Fibroblast of lung (primary cell): ENCODE results near the gene DNAI1. TPM values are rescaled to one million over a fixed set of nuclear protein-coding genes. Genes with fewer than 3 reads are reported as not detected.

Experiments used
- DNase-seq, 2 donors: peaks; one replicate each; pipeline versions ENCODE4 v3.0.0 to v3.0.0-alpha.2; 2010; ENCODE audit warnings: low read depth in 2 of 2
- H2AFZ ChIP-seq: 2 replicates; pipeline ENCODE4 v1.5.1; 2012; ENCODE audit warnings: low read length, control low read depth, inconsistent platforms
- H3K27ac ChIP-seq: 2 replicates; pipeline ENCODE4 v1.5.1; 2011; ENCODE audit warnings: low read length, control low read depth; ENCODE audit not compliant: insufficient read depth
- H3K27me3 ChIP-seq: 2 replicates; pipeline ENCODE4 v1.5.1; 2011; ENCODE audit warnings: mild to moderate bottlenecking, low read length; ENCODE audit not compliant: control insufficient read depth, insufficient read depth
- H3K36me3 ChIP-seq: 2 replicates; pipeline ENCODE4 v1.5.1; 2011; ENCODE audit warnings: low read length; ENCODE audit not compliant: control insufficient read depth, insufficient read depth
- H3K4me1 ChIP-seq: 2 replicates; pipeline ENCODE4 v1.5.1; 2011; ENCODE audit warnings: low read length; ENCODE audit not compliant: control insufficient read depth, insufficient read depth; ENCODE audit errors: extremely low read depth
- H3K4me2 ChIP-seq: 2 replicates; pipeline ENCODE4 v1.5.1; 2011; ENCODE audit warnings: low read length, control low read depth; ENCODE audit not compliant: insufficient read depth; ENCODE audit errors: extremely low read depth
- H3K4me3 ChIP-seq, 4 experiments: fragments of 200-600 bp in 1 of 4; sonication (generic) in 1 of 4; replicated peaks in 1 of 4; 2 replicates each; pipeline ENCODE4 v1.5.1; 2011 to 2016; ENCODE audit warnings: low read length in 4 of 4, low read depth in 3 of 4, mild to moderate bottlenecking in 3 of 4, control low read depth in 2 of 4, inconsistent platforms in 1 of 4, mixed read lengths in 1 of 4; ENCODE audit not compliant: insufficient read depth in 1 of 4; ENCODE audit errors: control extremely low read depth in 1 of 4
- H3K79me2 ChIP-seq: 2 replicates; pipeline ENCODE4 v1.5.1; 2012; ENCODE audit warnings: mild to moderate bottlenecking, low read length, inconsistent platforms; ENCODE audit not compliant: control insufficient read depth, insufficient read depth
- H3K9ac ChIP-seq: 2 replicates; pipeline ENCODE4 v1.5.1; 2011; ENCODE audit warnings: mild to moderate bottlenecking, low read length, control low read depth; ENCODE audit not compliant: insufficient read depth
- H3K9me3 ChIP-seq: 2 replicates; pipeline ENCODE4 v1.5.1; 2012; ENCODE audit warnings: low read depth, low read length; ENCODE audit not compliant: control insufficient read depth, insufficient read depth
- H4K20me1 ChIP-seq: 2 replicates; pipeline ENCODE4 v1.5.1; 2011; ENCODE audit warnings: low read length; ENCODE audit not compliant: control insufficient read depth, insufficient read depth; ENCODE audit errors: extremely low read depth
- CTCF ChIP-seq, 2 donors: IDR thresholded peaks in 1 of 2; conservative IDR thresholded peaks in 1 of 2; 1 replicate in 1 of 2; 2 replicates in 1 of 2; pipeline ENCODE4 v1.5.1; 2011 to 2012; ENCODE audit warnings: low read length in 2 of 2, control low read depth in 1 of 2, inconsistent platforms in 1 of 2, low read depth in 1 of 2, mild to moderate bottlenecking in 1 of 2
- EZH2 ChIP-seq: IDR thresholded peaks from 2 replicates; pipeline ENCODE4 v1.5.1; 2012; ENCODE audit warnings: low read length, control low read depth, mild to moderate bottlenecking; ENCODE audit errors: missing control alignments
- polyA plus RNA-seq, 2 donors: library from polyadenylated mRNA; depleted of rRNA in 1 of 2; stranded (reverse) in 1 of 2; unstranded in 1 of 2; fragments of >200 nt; gene quantifications; 2 replicates each; pipeline ENCODE4 v1.2.1, GENCODE V29; 2011 to 2012; ENCODE audit warnings: missing spikeins in 1 of 2
- total RNA-seq: library from RNA; depleted of rRNA; stranded (reverse); fragments of >200 nt; gene quantifications from 2 replicates; pipeline ENCODE4 v1.2.1, GENCODE V29; 2014

The DNAI1 gene
- total and polyA plus RNA-seq, 2 donors (not counting 1 experiment from before 2014, with no cell fraction given), result not detected

GRCh38 chr9:34568133-34568532, 109.5 kb downstream of the DNAI1 start:
- Histone ChIP-seq H3K27ac (no peak overlapping the region), H3K79me2 (no peaks in the 10 kb centered on the region), H3K9ac (no peak overlapping the region), H3K4me3 (no peak overlapping the region), H3K27me3 (peaks cover 14% of the 10 kb centered on the region), H3K4me1 (no peaks in the 10 kb centered on the region), H4K20me1 (no peaks in the 10 kb centered on the region), H2AFZ (no peak overlapping the region), H3K4me2 (no peak overlapping the region), H3K36me3 (no peaks in the 10 kb centered on the region), H3K9me3 (no peaks in the 10 kb centered on the region)
- no peak for DNase-seq
- TF ChIP-seq EZH2 (no peak), CTCF (conservative IDR thresholded peaks at IDR 0.05 in 1 of 2, IDR thresholded peaks at IDR 0.05 in 1 of 2; ENCODE audit: low read depth in 1 of 2, low read length in 2 of 2) (no peak)

GRCh38 chr9:34568774-34569173, 110.2 kb downstream of the DNAI1 start:
- Histone ChIP-seq H3K27ac (no peak overlapping the region), H4K20me1 (no peaks in the 10 kb centered on the region), H3K4me3 (no peak overlapping the region), H3K4me1 (no peaks in the 10 kb centered on the region), H3K9ac (no peak overlapping the region), H3K27me3 (peaks cover 16% of the 10 kb centered on the region), H3K36me3 (no peaks in the 10 kb centered on the region), H3K79me2 (no peaks in the 10 kb centered on the region), H3K9me3 (no peaks in the 10 kb centered on the region), H3K4me2 (no peak overlapping the region), H2AFZ (no peak overlapping the region)
- no peak for DNase-seq
- no peak for TF ChIP-seq CTCF (conservative IDR thresholded peaks at IDR 0.05 in 1 of 2, IDR thresholded peaks at IDR 0.05 in 1 of 2; ENCODE audit: low read depth in 1 of 2, low read length in 2 of 2)
- TF ChIP-seq EZH2, result no peak

GRCh38 chr9:34570376-34570775, 111.8 kb downstream of the DNAI1 start:
- Histone ChIP-seq H2AFZ (no peak overlapping the region), H3K4me3 (no peak overlapping the region), H3K27ac (no peak overlapping the region), H3K9me3 (no peaks in the 10 kb centered on the region), H3K9ac (no peak overlapping the region), H3K36me3 (no peaks in the 10 kb centered on the region), H3K79me2 (no peaks in the 10 kb centered on the region), H3K27me3 (peaks cover 16% of the 10 kb centered on the region), H3K4me1 (no peaks in the 10 kb centered on the region), H4K20me1 (no peaks in the 10 kb centered on the region), H3K4me2 (no peak overlapping the region)
- TF ChIP-seq CTCF (conservative IDR thresholded peaks at IDR 0.05 in 1 of 2, IDR thresholded peaks at IDR 0.05 in 1 of 2; ENCODE audit: low read depth in 1 of 2, low read length in 2 of 2) (no peak), EZH2 (no peak)
- no peak for DNase-seq

Other genes starting within 250 kb of the DNAI1 start
- 0.51 and 1.2 TPM in 2 replicates for gene KIF24, start 129.5 kb upstream of the DNAI1 start, total RNA-seq
- 0.94 and 2.4 TPM in 2 replicates for gene KIF24, start 129.5 kb upstream of the DNAI1 start, polyA plus RNA-seq
- 21.8 and 47.1 TPM in 2 replicates for gene NUDT2, start 129.2 kb upstream of the DNAI1 start, total RNA-seq
- 38.6 and 50.8 TPM in 2 replicates for gene NUDT2, start 129.2 kb upstream of the DNAI1 start, polyA plus RNA-seq
- 0.26 and 0.83 TPM in 2 replicates for gene MYORG, start 81.9 kb upstream of the DNAI1 start, total RNA-seq
- 0.34 and 0.38 TPM in 2 replicates for gene MYORG, start 81.9 kb upstream of the DNAI1 start, polyA plus RNA-seq
- 3.3 and 5.3 TPM in 2 replicates for gene FAM219A, start 235 bp upstream of the DNAI1 start, total RNA-seq
- 7.3 and 8.8 TPM in 2 replicates for gene FAM219A, start 235 bp upstream of the DNAI1 start, polyA plus RNA-seq
- gene ENHO, start 64.2 kb downstream of the DNAI1 start, total RNA-seq, result under 0.01 TPM in 1 of 2 replicates, not detected in the other
- gene ENHO, start 64.2 kb downstream of the DNAI1 start, polyA plus RNA-seq, result 0.07 TPM in 1 of 2 replicates, not detected in the other
- 0.26 TPM in 1 of 2 replicates, not detected in the other for gene CNTFR, start 130.9 kb downstream of the DNAI1 start, total RNA-seq
- 0.18 TPM in 1 of 2 replicates, not detected in the other for gene CNTFR, start 130.9 kb downstream of the DNAI1 start, polyA plus RNA-seq
- gene RPP25L, start 153.3 kb downstream of the DNAI1 start, total RNA-seq, result 25.7 and 34.3 TPM in 2 replicates
- gene RPP25L, start 153.3 kb downstream of the DNAI1 start, polyA plus RNA-seq, result 12.6 and 13.5 TPM in 2 replicates
- 95.8 and 106 TPM in 2 replicates for gene DCTN3, start 161.7 kb downstream of the DNAI1 start, total RNA-seq
- 157 and 194 TPM in 2 replicates for gene DCTN3, start 161.7 kb downstream of the DNAI1 start, polyA plus RNA-seq
- under 0.01 and 0.17 TPM in 2 replicates for gene ARID3C, start 170.3 kb downstream of the DNAI1 start, total RNA-seq
- not detected in 2 replicates for gene ARID3C, start 170.3 kb downstream of the DNAI1 start, polyA plus RNA-seq
- gene SIGMAR1, start 179.0 kb downstream of the DNAI1 start, total RNA-seq, result 23.4 and 52.5 TPM in 2 replicates
- 61.2 and 87.2 TPM in 2 replicates for gene SIGMAR1, start 179.0 kb downstream of the DNAI1 start, polyA plus RNA-seq
- 27.2 and 29.1 TPM in 2 replicates for gene GALT, start 187.9 kb downstream of the DNAI1 start, total RNA-seq
- gene GALT, start 187.9 kb downstream of the DNAI1 start, polyA plus RNA-seq, result 13.9 and 20.1 TPM in 2 replicates
- 6.9 and 8.2 TPM in 2 replicates for gene IL11RA, start 193.4 kb downstream of the DNAI1 start, total RNA-seq
- gene IL11RA, start 193.4 kb downstream of the DNAI1 start, polyA plus RNA-seq, result 3.1 and 5.0 TPM in 2 replicates
- gene CCL27, start 203.9 kb downstream of the DNAI1 start, total RNA-seq, result 0.26 TPM in 1 of 2 replicates, not detected in the other
- gene CCL27, start 203.9 kb downstream of the DNAI1 start, polyA plus RNA-seq, result 0.09 TPM in 1 of 2 replicates, not detected in the other
- gene CCL19, start 232.5 kb downstream of the DNAI1 start, total RNA-seq, result not detected in 2 replicates
- gene CCL19, start 232.5 kb downstream of the DNAI1 start, polyA plus RNA-seq, result not detected in 2 replicates